GM12801 (cell line): ENCODE results near the gene ANKRD10.

Source experiments
- TF ChIP-seq, protein P1 (sequence below): IDR thresholded peaks from one replicate; pipeline ENCODE4 v1.5.1; 2011; ENCODE audit warnings: control low read depth; ENCODE audit not compliant: insufficient read length; ENCODE audit errors: extremely low read depth

ANKRD10 gene

DNA sequence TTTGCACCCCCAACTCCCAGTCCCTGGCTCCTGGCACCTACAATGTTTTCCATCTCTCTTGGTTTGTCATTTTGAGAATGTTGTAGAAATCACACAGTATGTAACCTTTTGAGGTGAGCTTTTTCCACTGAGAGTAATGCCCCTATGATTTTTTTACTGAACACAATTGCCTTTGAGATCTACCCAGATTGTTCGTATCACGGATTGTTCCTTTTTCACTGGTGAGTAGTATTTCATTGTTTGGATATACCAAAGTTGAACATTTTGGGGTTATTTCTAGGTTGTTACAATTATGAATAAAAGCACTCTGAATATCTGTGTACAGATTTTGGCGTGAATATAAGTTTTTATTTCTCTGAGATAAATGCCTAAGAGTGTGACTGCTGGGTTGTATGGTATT lies 17.7 kb upstream of the ANKRD10 start:
- TF ChIP-seq, protein P1, sequence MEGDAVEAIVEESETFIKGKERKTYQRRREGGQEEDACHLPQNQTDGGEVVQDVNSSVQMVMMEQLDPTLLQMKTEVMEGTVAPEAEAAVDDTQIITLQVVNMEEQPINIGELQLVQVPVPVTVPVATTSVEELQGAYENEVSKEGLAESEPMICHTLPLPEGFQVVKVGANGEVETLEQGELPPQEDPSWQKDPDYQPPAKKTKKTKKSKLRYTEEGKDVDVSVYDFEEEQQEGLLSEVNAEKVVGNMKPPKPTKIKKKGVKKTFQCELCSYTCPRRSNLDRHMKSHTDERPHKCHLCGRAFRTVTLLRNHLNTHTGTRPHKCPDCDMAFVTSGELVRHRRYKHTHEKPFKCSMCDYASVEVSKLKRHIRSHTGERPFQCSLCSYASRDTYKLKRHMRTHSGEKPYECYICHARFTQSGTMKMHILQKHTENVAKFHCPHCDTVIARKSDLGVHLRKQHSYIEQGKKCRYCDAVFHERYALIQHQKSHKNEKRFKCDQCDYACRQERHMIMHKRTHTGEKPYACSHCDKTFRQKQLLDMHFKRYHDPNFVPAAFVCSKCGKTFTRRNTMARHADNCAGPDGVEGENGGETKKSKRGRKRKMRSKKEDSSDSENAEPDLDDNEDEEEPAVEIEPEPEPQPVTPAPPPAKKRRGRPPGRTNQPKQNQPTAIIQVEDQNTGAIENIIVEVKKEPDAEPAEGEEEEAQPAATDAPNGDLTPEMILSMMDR, result no peak

DNA sequence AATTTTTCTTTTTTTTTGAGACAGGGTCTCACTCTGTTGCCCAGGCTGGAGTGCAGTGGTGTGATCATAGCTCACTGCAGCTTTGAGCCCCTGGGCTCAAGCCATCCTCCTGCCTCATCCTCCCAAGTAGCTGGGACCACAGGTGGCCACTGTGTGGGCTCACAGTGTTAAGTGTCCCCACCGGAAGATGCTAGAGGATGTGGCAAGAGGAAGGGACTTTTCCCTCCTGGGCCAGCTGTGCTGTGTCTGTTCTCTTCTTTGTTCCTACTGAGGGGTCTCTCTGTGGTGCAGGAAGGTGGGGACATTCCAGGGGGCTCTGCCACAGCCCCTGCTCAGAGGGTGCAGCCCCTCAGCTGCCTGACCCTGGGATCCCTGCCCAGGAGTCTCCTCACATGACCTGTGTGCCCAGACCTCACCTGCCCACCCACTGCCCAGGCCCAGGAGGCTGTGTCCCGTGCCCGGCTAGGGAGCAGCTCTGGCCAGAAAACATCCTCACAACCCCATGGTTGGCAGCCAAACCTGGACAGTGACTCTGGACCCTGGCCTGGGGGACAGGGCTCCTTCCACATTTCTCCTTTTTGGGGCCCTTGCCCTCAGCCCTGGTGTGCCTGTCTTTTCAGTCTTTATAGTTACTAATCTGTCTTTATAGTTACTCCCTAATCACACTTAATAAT lies 14.4 kb upstream of the ANKRD10 start:
- TF ChIP-seq, protein P1, result no peak

DNA sequence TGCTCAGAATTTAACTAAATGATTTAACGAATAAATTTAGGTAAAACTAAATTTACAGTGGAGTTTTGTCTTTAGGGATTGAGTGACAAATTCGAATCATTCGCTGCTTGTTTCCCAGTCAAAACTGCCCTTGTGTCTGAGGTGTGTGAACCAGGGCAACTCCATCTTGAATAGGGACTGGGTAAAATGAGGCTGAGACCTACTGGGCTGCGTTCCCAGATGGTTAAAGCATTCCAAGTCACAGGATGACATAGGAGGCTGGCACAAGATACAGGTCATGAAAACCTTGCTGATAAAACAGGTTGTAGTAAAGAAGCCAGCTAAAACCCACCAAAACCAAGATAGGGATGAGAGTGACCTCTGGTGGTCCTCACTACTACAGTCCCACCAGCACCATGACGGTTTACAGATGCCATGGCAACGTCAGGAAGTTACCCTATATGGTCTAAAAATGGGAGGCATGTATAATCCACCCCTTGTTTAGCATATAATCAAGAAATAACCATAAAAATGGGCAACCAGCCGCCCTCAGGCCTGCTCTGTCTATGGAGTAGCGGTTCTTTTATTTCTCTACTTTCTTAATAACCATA lies 10.2 kb upstream of the ANKRD10 start:
- TF ChIP-seq, protein P1, result no peak

DNA sequence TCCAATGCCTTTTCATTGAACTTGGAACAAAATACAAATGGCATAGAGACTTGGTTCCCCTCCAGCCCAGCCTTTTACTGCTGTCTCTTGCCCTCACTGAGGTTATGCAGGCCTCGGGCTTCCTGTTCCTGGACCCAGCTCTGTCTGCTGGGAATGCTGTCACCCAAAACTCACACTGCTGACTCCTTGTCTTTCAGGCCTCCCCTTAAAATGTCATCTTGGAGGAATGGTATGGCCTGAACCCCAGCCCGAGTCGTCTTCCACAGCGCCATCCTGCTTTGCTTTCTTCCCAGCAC lies 9.7 kb upstream of the ANKRD10 start:
- TF ChIP-seq, protein P1, result no peak

DNA sequence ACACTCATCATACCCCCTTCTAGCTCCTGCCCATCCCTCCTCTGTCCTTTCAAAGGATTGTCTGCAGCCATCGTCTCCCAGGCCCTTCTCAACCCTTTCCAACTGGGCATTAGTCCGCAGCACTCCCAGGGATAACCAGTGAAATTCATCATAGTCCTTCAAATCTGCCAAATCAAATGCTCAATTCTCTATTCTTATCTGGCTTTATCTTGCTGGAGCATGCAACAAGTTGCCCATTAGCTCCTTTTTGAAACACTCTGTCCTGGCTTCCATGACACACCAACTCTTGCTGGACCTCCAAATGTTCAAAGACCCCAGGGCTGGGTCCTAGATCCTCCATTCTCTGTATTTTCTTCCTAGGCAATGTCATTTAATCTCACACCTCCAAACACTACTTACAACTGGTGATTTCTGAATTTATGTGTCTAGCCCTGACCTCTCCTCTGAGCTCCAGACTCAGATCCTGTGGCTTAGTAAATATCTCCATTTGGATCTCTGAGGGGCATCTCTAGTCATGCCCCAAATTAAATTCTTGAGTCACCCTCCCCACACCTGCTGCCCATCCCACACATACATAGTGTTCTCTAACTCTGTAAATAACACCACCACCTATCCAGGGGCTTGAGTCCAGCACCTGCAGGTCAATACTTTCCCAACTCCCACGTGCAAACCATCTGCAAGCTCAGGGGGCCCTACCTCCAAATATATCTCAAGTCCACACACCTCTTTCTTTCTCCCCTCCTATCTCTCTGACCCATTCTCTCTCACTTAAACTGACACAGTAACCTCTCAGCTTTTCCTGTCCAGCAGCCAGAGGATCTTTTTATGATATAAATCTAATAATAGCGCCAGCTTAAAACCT lies 9.1 kb upstream of the ANKRD10 start:
- TF ChIP-seq, protein P1, result no peak

DNA sequence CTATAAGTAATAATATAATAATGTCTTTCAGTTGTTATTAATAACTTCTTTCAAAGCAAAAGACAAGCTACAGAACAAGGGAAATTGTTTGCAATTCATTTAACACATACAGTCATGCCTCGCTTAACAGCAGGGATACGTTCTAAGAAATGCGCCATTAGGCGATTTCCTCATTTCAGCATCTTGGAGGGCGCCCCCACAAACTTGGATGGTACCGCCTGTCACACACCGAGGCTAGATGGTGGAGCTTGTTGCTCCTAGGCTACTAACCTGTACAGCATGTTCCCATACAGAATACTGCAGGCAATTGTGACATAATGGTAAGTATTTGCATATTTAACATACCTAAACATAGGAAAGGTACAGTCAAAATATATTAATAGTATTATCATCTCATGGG lies 8.2 kb upstream of the ANKRD10 start:
- TF ChIP-seq, protein P1, result no peak

DNA sequence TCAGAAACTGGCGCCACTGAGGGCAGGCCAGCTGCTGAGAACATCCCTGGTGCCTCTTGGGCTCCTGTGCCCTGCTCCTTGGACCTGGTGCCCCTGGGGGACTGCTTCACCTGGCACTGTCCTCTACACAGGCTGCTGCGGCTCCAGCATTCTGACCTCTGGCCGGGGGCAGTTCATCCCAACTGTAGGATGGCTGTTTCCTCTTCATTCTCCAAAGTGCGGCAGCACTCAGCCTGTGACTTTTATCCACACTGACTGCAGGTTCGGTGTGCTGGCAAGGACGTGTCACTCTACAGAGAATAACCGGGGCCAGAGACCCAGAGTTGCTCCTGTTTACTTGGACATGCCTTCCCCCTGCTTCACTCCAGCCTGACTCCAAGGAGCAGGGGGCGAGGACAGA lies 7.6 kb upstream of the ANKRD10 start:
- TF ChIP-seq, protein P1, result no peak
